Heart right ventricle (tissue), 16 donors: ENCODE measurements around the gene EMCN. TPM values are rescaled to one million over a fixed set of nuclear protein-coding genes. Genes with fewer than 3 reads are reported as not detected.

Experiments used
- ATAC-seq, 8 donors: fragments of 200-7000 bp; cut with Tn5 transposase; one replicate each; pipeline ENCODE4 v1.9.1; 2020; ENCODE audit warnings: mild to moderate bottlenecking in 8 of 8, moderate library complexity in 8 of 8, moderate number of reproducible peaks in 1 of 8
- DNase-seq, 2 donors: peaks; one replicate each; pipeline ENCODE4 v3.0.0-alpha.2; 2020
- H3K27ac ChIP-seq, 10 donors: fragments of 200-600 bp; sonication (generic) in 2 of 10; one replicate each; pipeline versions ENCODE4 v1.5.0 to v1.8.0; 2020 to 2022; ENCODE audit warnings: mild to moderate bottlenecking in 3 of 10
- H3K27me3 ChIP-seq, 7 donors: fragments of 200-600 bp; one replicate each; pipeline ENCODE4 v1.8.0; 2021 to 2022; ENCODE audit warnings: mild to moderate bottlenecking in 2 of 7
- H3K36me3 ChIP-seq, 9 donors: fragments of 200-600 bp; sonication (generic) in 1 of 9; one replicate each; pipeline versions ENCODE4 v1.5.0 to v1.8.0; 2020 to 2022; ENCODE audit warnings: mild to moderate bottlenecking in 2 of 9
- H3K4me1 ChIP-seq, 9 donors: fragments of 200-600 bp; sonication (generic) in 1 of 9; one replicate each; pipeline versions ENCODE4 v1.5.0 to v1.8.0; 2020 to 2022; ENCODE audit warnings: mild to moderate bottlenecking in 4 of 9
- H3K4me3 ChIP-seq, 10 donors: fragments of 200-600 bp; sonication (generic) in 2 of 10; one replicate each; pipeline versions ENCODE4 v1.5.0 to v1.8.0; 2020 to 2022; ENCODE audit warnings: mild to moderate bottlenecking in 7 of 10, moderate library complexity in 2 of 10
- H3K9me3 ChIP-seq, 11 donors: fragments of 200-600 bp in 10 of 11; sonication (generic) in 2 of 11; one replicate each; pipeline versions ENCODE4 v1.5.0 to v1.8.0; 2013 to 2022; ENCODE audit warnings: mild to moderate bottlenecking in 2 of 11, control low read depth in 1 of 11, moderate library complexity in 1 of 11
- CTCF ChIP-seq, 9 donors: fragments of 200-600 bp; sonication (generic) in 2 of 9; IDR thresholded peaks; one replicate each; pipeline versions ENCODE4 v1.5.0 to v1.8.0; 2021 to 2022; ENCODE audit warnings: antibody characterized with exemption in 9 of 9, mild to moderate bottlenecking in 5 of 9, moderate library complexity in 1 of 9
- WGBS, 2 donors: extraction: QIAGEN DNeasy Blood & Tissue Kit; methylation state at CpG; one replicate each; pipeline ENCODE4 v1.1.7; 2013; ENCODE audit warnings: inconsistent platforms in 1 of 2; 5-methylcytosine and 5-hydroxymethylcytosine counted together
- intact Hi-C, 10 donors: fragments of 100-400 bp; cut with DNase I; formaldehyde crosslinking; loops; one replicate each; pipeline versions ENCODE4 v1.11.1 to v1.14.2; 2022
- polyA plus RNA-seq, 2 donors: library from polyadenylated mRNA; stranded (reverse); fragments of 200-250 nt; gene quantifications; one replicate each; pipeline ENCODE4 v1.2.3, GENCODE V29; 2013
- total RNA-seq, 10 donors: library from RNA; stranded (reverse); fragmentation: NEBNext Ultra II Directional in 3 of 10; extraction: Animal tissue kit (Norgen Biotek cat#: 25700) in 3 of 10; gene quantifications; one replicate each; pipeline versions ENCODE4 v1.2.1 to v1.2.4, GENCODE V29; 2021 to 2023
- donor health status: Arrhythmogenic right ventricular cardiomyopathy.
- donor health status: ischemic (EF 13 %, LVEDD 7.1; RV severe dilation, severe dysfunction).
- donor health status: healthy with polysubstance abuse.
- donor health status: DM: no; HTN: yes; CAD: no.
- donor health status: DM: no; HTN: no; CAD: no.
- donor health status: ischemic (EF 25% LVEDD 6.9; RV normal size, moderate dysfunction).
- donor health status: ischemic (EF 25% LVEDD 5.7; RV mildly dilated, moderate dysfunction).
- donor health status: healthy.
- donor health status: DM: yes; HTN: yes; CAD: no.
- donor health status: Ischemic cardiomyopathy.
- donor health status: ischemic (EF 35%, LVEDD 5.7; RV mildly dilated, moderate dysfunction).
- donor health status: nonischemic (EF 11% LVEDD 7.7; RV severe dilation, severe dysfunction).
- donor health status: DM: yes; HTN: yes; CAD: no.
- donor health status: PGD.
- donor health status: ischemic (EF 29% LVEDD 5.4; RV normal size, mild dysfunction).
- donor health status: nonischemic (EF 23%, LVEDD 6.1; RV moderate dilation, normal function).

Gene EMCN
- total and polyA plus RNA-seq, 12 donors: 14.8 to 49.0 (median 32.3) TPM

GRCh38 chr4:100494166-100494565, 23.7 kb downstream of the EMCN start:
- Histone ChIP-seq H3K4me1 (peaks cover 0 to 11% (median 0%) of the 10 kb centered on the region in 9 donors), H3K27me3 (no peaks in the 10 kb centered on the region), H3K36me3 (no peaks in the 10 kb centered on the region), H3K4me3 (no peak overlapping the region), H3K9me3 (peaks cover 0 to 36% (median 17%) of the 10 kb centered on the region in 11 donors), H3K27ac (no peak overlapping the region)
- intact Hi-C loops: no loop called here
- DNase-seq (no peak), ATAC-seq (no peak)
- TF ChIP-seq CTCF (IDR thresholded peaks at IDR 0.05): no peak

GRCh38 chr4:100493756-100494155, 24.1 kb downstream of the EMCN start:
- peaks cover 0 to 11% (median 0%) of the 10 kb centered on the region in 9 donors for H3K4me1 ChIP-seq
- H3K9me3 ChIP-seq: peaks cover 0 to 36% (median 17%) of the 10 kb centered on the region in 11 donors
- no peak for TF ChIP-seq CTCF (IDR thresholded peaks at IDR 0.05)
- H3K4me3 ChIP-seq: no peak overlapping the region
- DNase-seq (no peak), ATAC-seq (no peak)
- H3K36me3 ChIP-seq: no peaks in the 10 kb centered on the region
- no peak overlapping the region for H3K27ac ChIP-seq
- H3K27me3 ChIP-seq: no peaks in the 10 kb centered on the region
- intact Hi-C loops: no loop called here

- Histone ChIP-seq H3K9me3 (peaks cover 0 to 36% (median 17%) of the 10 kb centered on the region in 11 donors), H3K4me1 (peaks cover 0 to 11% (median 0%) of the 10 kb centered on the region in 9 donors), H3K27ac (no peak overlapping the region), H3K36me3 (no peaks in the 10 kb centered on the region), H3K27me3 (no peaks in the 10 kb centered on the region), H3K4me3 (no peak overlapping the region)
- intact Hi-C loops: no loop called here
- DNase-seq (no peak), ATAC-seq (no peak)
- TF ChIP-seq CTCF (IDR thresholded peaks at IDR 0.05): no peak
Observed at GRCh38 chr4:100492129-100492528, 25.7 kb downstream of the EMCN start.

- intact Hi-C loops: no loop called here
- peaks cover 0 to 36% (median 17%) of the 10 kb centered on the region in 11 donors for H3K9me3 ChIP-seq
- DNase-seq (no peak), ATAC-seq (no peak)
- H3K36me3 ChIP-seq: no peaks in the 10 kb centered on the region
- H3K4me1 ChIP-seq: peaks cover 0 to 3% (median 0%) of the 10 kb centered on the region in 9 donors
- H3K27ac ChIP-seq: no peak overlapping the region
- no peak overlapping the region for H3K4me3 ChIP-seq
- H3K27me3 ChIP-seq: no peaks in the 10 kb centered on the region
- TF ChIP-seq CTCF (IDR thresholded peaks at IDR 0.05): no peak
Observed at GRCh38 chr4:100489305-100489704, 28.5 kb downstream of the EMCN start.

GRCh38 chr4:100486496-100486895, 31.3 kb downstream of the EMCN start:
- DNase-seq (no peak), ATAC-seq (no peak)
- intact Hi-C loops: no loop called here
- no peaks in the 10 kb centered on the region for H3K36me3 ChIP-seq
- no peak overlapping the region for H3K27ac ChIP-seq
- WGBS, 2 donors: 91 to 94% methylated on average over 3 of the region's 3 CpGs
- H3K4me1 ChIP-seq: peaks cover 0 to 11% (median 0%) of the 10 kb centered on the region in 9 donors
- H3K9me3 ChIP-seq: peaks cover 0 to 12% (median 4%) of the 10 kb centered on the region in 11 donors
- H3K4me3 ChIP-seq: no peak overlapping the region
- no peaks in the 10 kb centered on the region for H3K27me3 ChIP-seq
- no peak for TF ChIP-seq CTCF (IDR thresholded peaks at IDR 0.05)
